HG03432 (cell line): ENCODE results near the gene ADAMTS2.
"Not testable (repeated sequence)": the region's sequence is repeated elsewhere in the genome, so short reads cannot be mapped to it uniquely, and the experiment has no call there.

Source experiments
- ATAC-seq: cut with Tn5 transposase; IDR thresholded peaks from one replicate; pipeline ENCODE4 v1.9.1; 2021; ENCODE audit warnings: mild to moderate bottlenecking, moderate library complexity; ENCODE audit not compliant: unreplicated experiment

ADAMTS2 gene

GRCh38 chr5:179327021-179327735, 18.1 kb downstream of the ADAMTS2 start:
- ATAC-seq: no peak

DNA sequence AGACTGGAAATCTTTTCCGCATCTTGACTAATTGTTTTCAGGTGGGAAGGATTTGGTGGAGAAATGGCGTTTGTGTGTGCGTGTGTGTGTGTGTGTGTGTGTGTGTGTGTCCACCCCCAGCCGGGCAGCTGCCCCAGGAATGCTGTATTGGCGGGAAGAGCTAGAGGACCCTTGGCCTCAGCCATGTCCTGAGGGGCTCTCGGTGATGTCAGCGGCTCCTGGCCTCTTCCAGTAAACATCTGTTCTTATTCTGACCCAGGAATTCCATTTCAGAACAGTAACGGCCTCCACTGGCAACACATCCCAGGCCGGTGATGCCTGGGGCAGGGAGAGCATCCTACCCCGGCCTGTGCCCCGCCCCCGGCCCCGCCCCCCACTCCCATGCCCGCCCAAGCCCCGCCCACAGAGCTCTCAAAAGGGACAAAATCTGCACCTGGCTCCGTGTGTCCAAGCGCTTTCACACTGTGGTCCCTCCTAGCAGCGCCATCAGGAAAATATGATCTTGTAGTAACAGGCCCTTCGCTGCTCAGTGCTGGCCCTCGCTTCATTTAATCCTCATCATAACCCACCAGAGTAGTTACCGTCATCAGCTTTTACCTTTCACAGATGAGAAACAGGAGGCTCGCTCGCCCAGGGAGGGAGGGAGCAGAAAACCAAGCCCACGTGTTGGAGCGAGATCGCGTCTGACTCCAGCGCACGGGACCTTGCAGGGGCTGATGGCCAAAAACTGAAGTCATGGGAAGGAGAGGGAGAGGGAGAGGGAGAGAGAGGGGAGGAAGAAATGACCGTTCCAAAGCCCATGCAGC, 18.9 kb downstream of the ADAMTS2 start:
- no peak for ATAC-seq

- no peak for ATAC-seq
Observed at GRCh38 chr5:179325296-179326031, 19.8 kb downstream of the ADAMTS2 start.

DNA sequence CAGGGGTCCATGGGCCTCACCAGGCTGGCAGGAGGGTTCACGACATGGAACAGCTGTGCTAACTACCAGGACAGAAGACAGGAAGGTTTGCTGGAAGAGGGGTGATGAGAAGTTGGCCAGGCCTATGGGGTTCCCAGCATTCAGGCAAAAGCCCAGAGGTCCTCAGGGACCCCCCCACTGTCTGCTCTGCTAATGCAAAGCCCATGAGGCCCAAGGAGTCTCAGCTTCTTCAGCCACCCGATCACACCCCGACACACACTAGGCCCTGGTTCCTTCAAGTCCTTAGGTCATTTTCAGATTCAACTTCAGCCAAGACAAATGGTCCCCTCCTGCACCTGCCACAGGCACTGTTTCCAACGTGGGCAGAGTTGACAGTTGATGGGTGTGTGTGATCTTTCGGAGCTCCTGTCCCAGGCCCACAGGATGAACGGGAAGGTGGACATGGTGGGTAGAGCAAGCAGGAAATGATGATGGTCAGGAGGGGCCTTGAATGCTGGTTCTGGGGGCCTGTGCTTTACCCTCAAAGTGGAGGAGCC, 20.4 kb downstream of the ADAMTS2 start:
- no peak for ATAC-seq

DNA sequence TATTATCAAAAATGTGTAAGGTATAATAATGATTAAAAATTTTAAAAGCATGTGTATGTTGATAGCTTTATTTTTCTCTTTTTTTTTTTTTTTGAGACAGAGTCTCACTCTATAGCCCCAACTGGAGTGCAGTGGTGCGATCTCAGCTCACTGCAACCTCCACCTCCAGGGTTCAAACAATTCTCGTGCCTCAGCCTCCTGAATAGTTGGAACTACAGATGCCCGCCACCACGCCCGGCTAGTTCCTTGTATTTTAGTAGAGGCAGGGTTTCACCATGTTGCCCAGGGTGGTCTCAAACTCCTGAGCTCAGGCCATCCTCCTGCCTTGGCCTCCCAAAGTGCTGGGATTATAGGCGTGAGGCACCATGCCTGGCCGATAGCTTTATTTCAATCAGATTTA, 20.9 kb downstream of the ADAMTS2 start:
- ATAC-seq: not testable (repeated sequence)

- no peak for ATAC-seq
Observed at GRCh38 chr5:179323026-179323870, 22.0 kb downstream of the ADAMTS2 start.

GRCh38 chr5:179322071-179323025, 22.9 kb downstream of the ADAMTS2 start:
- ATAC-seq: no peak

DNA sequence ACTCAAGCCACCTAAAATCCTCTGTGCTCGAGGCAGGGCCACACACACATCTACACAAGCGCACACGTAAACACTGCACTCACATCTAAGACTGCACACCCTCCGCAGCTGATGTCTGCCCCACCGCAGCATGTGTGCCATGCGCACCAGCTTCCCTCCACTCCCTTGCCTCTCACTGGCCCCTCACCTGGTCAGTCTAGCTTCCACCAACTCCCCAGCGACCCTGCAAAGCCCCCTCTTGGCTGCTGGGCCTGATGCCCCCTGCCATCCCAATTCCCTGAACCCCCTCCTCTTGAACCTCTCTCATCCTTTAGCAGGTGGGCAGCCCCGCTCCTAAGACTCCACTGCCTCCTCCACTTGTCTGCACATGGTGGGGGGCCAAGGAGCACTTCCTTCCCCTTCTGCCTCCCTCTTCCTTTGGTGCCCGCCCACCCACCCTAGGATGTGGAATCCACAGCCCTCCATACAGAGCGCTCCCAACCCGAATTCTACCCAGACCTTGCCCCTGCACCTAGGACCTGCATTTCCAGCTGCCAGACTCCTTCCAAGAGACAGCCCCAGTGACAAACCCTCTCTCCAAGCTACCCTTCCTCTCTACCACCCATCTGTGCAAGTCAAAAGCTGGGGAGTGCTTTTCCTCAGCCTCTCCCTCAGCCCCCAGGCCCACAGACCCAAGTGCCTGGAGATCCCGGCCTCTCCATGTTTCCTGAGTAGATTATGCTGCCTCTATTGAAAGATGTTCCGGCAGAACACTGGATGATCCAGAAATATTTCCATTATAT, 23.9 kb downstream of the ADAMTS2 start:
- no peak for ATAC-seq

- ATAC-seq: no peak
Observed at GRCh38 chr5:179319741-179320281, 25.4 kb downstream of the ADAMTS2 start.

DNA sequence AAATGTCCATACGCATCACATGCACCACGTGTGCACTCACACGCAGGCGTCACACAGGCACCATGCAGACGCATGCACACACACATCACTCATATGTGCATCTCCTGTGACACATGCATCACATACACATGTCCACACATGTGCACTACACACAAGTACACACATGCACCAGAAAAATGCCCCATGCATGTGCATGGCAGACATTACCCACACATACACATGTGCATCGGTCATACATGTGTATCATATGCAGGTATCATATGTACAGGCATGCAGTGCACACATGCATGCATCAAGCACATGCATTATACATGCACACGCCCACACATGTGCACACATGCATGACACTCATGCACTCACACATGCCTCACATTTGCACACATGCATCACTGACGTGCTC, 26.1 kb downstream of the ADAMTS2 start:
- ATAC-seq: no peak

- ATAC-seq: no peak
Observed at GRCh38 chr5:179318221-179318955, 26.9 kb downstream of the ADAMTS2 start.

- no peak for ATAC-seq
Observed at GRCh38 chr5:179317411-179318220, 27.6 kb downstream of the ADAMTS2 start.

- no peak for ATAC-seq
Observed at GRCh38 chr5:179316982-179317381, 28.3 kb downstream of the ADAMTS2 start.

- ATAC-seq: no peak
Observed at GRCh38 chr5:179316111-179316551, 29.1 kb downstream of the ADAMTS2 start.

- ATAC-seq: no peak
Observed at GRCh38 chr5:179315356-179315890, 29.8 kb downstream of the ADAMTS2 start.

DNA sequence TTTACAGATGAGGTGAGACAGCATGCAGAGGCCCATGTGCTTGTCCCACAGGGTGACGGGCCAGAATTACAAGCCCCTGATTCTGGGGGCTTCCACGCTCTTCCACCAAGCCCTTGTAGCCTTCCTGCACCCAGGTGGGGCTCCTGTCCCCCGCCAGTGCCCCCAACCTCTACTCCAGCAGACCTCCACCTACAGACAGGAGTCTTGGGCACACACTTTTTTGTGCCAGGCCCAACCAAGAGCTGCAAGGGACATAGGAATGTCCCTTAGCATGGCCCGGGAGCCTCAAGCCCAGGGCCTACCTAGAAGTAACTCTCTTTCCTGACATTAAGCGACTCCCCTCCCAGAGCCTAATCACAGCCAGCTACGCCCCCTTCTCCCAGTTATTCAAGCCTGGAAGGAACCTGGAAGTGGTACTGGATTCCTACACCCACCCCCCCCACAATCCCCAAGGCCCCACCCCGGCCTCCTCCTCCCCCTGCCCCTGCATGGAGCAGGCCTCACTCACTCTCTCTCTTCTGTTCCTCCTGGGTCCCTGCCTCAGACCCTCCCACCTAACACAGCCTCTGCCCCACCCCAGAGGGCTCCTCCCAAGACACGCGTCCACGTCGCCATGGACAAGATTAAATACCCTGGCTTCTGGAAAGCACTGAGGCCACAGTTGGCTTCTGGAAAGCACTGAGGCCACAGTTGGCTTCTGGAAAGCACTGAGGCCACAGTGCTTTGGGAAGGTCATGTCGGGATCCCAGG, 30.5 kb downstream of the ADAMTS2 start:
- no peak for ATAC-seq
